ENCODE data around the gene TOMM22. TPM values are rescaled to one million over a fixed set of nuclear protein-coding genes. Genes with fewer than 3 reads are reported as not detected.

The TOMM22 gene
- total RNA-seq, 1 experiment from 2014 or later, result 130 TPM

DNA sequence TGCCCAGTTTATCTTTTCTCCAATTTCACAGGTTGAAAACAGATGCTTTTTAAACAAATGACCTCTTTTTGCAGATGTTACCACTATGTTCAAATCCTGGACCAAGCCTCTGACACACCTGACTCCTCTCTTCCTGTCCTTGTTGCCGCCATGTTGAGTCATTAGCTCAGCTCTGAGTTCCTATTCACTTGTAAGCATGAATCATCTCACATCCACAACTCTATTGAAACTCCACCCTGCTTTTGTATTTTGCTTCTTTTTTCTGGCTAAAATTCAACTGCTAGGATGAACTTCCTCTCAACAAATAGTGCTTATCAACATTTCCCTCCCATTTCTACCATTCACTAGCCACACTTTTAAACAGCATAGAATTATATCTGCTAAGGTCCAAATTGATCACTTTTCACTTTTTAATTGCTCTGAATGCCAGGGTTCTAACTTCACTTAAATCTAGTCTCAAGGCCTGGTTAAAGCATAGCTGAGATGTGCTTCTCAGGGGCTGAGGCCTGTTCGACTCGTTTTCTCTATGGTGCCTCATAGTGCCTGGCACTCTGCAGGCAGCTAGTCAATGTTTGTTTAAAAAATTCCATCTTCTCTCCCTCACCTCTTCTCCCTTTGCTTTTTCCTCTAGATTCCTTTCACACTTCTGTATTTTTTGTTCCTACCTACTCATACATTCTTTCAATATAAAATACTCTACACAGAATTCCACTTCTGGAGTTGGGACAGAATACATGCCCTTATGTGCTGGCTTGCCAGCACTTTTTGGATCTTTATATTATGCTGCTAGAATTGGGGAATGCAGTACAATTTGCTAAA is 15.1 kb downstream of the TOMM22 start:
- peak; percentile 90 for DNase-seq (ENCODE audit: low read depth)

DNA sequence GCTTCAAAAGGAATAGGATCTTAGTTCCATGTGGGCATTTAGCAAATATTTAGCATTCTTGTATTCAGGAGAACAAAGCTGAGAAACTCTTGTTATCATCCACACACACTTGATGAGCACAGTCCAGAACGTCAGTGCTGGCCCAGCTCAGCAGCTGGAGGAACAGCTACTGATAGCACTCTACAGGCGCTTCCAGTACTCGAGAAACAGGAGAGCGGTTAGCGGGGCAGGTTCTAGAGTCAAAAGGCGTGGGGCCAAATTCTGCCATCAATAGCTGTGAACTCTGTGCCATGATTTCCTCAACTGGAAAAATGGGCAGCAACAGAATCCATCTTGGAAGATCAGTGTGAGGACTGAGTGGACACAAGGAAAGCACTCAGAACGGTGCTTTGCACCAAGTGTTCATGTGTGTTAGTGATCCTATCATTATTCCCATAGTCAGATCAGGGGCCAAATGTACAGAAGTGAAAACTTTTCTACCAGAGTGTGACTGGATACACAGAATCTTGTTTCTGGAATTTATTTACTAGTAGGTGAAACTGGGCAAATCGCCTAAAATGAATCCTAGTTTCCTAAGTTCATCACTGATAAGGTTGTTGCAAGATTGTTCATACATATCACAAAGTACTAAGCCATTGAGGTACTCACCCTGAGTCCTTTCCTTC is 15.8 kb downstream of the TOMM22 start:
- no peak for DNase-seq (ENCODE audit: low read depth)

DNA sequence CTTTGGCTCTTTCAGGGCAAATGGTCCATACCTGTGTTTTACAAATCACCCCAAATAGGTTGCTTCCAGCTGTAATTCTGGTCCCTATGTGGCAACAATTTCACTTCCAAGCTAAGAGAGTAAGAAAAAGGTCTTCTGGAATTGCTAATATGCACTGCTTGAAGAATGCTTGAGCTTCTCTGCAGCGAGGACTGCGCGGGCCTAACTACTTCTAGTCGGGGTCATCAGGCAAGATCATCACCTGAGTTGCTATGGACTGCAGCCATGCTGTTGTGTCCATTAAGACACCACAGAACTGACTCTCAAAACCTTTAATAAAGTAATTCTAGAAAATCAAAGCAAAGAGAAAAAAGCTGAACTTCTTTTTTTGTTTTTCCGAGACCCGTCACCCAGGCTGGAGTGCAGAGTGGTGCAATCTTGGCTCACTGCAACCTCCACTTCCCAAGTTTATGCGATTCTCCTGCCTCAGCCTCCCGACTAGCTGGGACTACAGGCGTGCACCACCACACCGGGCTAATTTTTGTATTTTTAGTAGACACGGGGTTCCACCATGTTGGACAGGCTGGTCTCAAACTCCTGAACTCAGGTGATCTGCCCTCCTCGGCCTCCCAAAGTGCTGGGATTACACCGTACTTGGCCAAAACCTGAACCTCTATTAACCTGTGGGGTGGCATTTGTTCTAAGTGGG is 16.8 kb downstream of the TOMM22 start:
- no peak for DNase-seq (ENCODE audit: low read depth)

DNA sequence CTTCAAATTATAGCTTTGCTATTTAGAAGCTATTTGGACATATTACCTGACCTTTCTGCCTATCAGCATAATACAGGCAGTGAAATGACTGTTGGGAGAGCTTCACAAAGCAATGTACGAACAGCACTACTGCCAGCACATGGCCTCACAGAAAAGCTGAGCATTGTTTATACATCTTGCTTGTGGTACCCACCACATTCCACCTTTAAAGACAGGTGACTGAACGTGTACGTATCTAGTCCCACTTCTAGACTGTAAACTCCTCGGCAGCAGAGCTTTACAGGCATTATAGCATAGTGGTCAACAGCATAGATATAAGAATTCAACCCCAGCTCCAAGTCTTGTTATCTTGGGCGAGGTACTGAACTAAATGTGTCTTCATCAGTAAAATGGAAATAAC is 17.4 kb downstream of the TOMM22 start:
- no peak for DNase-seq (ENCODE audit: low read depth)

DNA sequence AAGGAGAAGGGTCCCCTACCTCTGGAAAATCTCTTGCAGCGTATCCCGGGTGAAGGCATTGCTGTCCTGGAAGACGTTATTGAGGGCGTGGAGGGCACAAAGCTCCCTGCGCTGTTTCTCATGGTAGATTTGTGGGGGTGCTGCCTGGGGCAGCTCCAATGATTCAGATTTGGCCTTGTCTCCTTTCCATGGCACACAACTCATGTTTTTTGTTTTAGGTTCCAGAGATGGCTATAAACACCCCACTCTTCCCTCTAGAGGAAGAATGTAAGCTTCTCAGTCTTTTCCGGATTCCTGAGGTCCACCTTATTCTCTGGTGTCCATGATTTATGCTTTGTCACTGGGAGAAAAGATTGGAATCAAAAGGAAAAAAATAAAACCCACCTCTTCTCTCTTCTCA is 18.0 kb downstream of the TOMM22 start:
- DNase-seq (ENCODE audit: low read depth), result peak; percentile 33

DNA sequence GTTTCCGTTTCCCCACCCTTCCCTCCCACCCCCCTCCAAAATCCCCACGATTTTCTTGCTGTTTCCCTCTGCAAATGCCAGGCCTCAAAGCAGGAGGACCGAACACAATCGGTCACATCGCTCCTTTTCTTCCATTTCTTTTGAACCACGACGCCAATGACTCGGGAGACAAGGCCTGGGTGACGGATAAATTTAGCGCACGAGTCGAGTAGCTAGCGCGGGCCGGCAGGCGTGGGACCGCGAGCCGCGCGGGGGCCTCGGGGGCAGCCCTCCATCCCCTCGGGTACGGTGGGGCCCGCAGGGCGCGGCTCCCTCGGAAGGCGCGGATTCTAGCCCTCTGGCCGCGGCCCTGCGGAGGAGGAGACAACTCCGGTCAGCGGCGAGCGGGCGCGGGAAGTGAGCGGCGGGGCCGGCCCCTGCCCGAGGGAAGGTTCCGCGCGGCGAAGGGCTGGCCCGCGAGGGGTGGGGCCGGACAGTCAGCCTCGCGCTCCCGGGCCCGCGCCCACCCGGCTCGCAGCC is 18.6 kb downstream of the TOMM22 start:
- no peak for DNase-seq (ENCODE audit: low read depth)

DNA sequence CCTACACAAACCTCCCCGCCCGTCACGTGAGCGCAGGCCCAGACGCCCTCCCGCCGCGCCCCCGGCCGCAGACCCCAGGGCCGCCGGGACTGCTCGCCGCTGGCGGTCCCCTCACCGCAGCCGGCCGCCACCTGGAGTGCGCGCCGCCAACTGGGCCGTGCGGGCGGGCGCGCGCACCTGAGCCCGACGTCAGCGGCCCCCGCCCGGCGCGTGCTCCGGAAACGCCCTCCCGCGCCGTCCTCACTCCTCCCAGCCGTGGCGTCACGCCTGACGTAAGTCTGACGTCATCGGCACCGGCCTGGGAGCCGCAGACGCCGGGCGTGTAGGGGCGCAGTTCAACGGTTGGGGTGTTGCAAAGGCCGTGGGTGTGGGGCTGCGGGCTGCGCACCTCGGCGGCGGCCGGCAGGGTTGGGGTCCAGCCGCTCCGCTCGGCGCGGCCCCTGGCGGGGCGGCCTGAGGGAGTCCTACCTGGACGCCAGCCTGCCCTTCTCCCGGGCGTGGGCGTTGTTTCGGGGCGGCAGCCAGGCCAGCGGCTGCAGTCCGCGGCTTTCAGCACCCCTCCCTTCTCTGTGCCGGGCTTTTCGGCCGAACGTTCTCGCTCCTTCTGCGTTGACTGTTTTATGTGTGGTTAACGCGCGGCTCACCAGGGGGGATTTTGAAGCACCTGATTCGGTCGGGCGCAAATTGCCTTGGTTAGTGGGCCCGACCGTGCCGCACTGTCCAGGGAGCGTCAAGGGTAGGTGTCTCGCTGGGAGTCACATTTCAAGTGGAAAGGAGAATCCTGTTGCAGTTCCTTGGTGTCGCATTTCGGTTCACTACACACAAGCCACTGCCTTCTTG is 19.3 kb downstream of the TOMM22 start, which contains the start of gene JOSD1:
Gene JOSD1, minus strand, starts transcription at position 155 of the 840 bp plus-strand sequence. CDS start 956 bp downstream, outside the sequence.
- DNase-seq (ENCODE audit: low read depth), result peak; percentile 87

DNA sequence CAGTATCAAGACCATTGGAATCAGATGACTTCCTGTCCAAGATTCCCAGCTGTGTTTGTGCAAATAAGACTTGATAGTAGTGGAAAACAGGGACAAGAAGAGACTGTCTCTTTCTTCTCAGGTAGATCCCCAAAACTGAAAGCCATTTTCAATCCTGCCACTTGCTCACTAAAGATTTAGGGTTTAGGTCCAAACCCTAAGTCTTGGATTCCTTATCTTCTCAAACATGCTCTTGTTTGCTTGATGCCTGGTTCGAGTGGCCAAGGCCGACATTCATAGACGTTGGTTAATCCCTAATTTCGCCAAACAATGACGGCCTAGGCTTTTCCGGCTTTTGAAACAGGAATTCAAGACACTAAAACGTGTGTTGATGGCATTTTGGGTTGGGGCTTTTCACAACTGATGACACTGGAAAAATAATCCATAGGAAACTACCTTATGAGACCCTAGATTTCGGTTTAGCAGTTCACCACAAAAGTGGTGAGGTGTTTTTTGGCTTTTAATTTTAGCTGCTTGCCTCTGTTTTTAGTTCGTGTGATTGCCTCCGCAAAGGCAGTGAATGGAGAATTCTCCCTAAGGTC is 23.0 kb downstream of the TOMM22 start:
- no peak for DNase-seq (ENCODE audit: low read depth)

DNA sequence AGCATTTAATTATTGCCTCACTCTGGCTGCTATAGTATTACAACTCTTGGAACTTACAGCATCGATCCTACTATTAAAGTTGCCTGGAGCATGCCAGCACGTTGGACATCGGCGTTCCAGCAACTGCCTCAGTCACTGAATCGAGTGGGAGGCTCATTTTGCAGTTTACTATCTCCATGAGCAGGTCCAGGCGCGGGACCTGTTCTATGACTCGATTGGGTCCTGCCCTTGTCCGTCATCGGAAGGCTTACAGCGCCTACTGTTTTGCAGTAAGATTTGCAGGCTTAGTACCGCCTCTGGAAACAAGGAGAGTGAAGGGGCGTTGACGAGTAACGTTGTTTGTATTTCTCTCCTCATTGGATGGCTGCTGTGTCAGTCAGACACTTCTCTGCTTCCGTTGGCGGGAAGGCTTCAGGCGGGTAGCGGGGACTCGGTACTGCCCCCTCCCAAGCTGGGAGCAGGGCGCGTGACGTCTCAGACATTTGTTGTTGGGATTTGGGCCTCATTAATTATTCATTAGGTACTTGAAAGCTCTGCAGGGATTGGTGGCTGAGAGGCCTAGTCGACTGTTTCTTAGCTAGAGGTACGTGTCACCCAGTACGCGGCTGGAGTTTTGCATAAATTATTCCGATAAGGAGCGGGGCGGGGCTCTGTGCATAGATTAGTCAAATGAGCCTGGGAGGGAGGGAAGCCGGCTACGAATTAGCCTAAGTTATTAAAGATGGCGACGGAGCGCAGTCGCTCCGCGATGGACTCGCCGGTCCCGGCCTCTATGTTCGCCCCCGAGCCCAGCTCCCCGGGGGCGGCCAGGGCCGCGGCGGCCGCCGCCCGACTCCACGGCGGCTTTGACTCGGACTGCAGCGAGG is 23.7 kb downstream of the TOMM22 start, which contains the start of gene GTPBP1:
Gene GTPBP1, plus strand, starts transcription at position 710 of the 866 bp plus-strand sequence. Its CDS starts 12 bp downstream, at position 722.
- DNase-seq (ENCODE audit: low read depth), result peak; percentile 100

DNA sequence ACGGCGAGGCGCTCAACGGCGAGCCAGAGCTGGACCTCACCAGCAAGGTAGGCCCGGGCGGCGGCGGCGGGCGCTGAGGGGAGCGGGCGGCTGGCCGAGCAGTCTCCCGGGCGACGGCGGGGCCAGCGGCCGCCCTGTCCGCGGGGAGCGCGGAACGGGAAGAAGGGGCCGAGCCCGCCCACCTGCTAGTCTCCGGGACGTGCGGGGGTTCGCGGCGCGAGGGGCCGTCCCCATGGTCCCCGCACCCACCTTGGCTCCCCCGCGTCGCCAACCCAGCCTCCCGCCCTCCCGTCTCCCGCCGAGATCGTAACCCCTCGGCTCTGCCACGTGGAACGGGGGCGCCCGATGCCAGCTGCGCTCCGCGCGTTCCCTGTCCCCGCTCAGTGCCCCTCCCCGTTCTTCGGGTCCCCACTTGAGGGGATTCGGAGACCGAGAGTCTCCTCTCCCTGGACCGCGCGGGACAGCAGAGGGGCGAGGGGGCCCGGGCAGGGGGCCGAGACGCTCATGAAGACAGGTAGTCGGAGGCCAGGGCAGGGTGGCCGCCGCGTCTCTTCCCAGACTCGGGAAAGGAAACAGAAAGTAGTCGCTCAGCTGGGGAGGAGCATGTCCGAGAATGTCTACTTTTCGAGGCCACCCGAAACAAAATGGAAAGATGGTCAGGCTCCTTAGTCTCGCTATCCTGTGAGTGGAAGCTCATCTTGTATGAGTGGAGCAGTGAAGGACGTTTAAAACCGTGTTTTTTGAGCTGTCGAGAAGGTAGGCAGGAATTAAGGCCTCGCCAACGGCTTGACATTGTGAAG is 24.5 kb downstream of the TOMM22 start:
- DNase-seq (ENCODE audit: low read depth), result no peak

DNA sequence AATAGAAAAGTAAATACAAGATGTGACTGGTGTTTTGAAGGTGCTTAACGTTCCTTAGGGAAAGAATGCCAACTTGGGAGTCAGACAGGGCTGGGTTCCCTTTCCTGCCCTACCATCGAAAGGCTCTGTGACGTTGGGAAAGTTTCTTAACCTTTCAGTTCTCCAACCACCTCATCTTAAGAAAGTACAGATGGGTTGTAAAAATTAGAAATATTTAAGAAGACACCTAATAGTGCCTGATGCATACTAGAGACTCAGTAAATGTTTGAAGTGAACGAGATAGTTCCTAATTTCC is 25.1 kb downstream of the TOMM22 start:
- no peak for DNase-seq (ENCODE audit: low read depth)

DNA sequence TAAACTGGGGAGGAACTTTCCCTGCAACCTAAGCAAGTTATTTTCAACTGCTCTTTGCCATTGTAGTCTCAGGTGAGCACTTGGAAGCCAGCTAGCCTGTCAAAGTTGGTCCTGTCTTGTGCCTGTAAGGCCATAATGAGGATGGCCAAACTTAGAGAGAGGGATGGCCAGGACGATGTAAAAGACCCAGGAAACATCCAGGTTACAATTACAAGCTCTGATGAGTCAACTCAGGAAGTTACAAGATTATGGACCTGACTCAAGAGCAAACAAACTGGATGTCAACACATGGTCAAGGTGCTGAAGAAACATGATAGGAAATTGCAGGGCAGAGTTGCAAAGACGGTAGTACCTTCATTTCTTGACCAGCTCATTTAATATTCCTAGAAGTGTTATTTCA is 25.6 kb downstream of the TOMM22 start:
- DNase-seq (ENCODE audit: low read depth), result peak; percentile 69

DNA sequence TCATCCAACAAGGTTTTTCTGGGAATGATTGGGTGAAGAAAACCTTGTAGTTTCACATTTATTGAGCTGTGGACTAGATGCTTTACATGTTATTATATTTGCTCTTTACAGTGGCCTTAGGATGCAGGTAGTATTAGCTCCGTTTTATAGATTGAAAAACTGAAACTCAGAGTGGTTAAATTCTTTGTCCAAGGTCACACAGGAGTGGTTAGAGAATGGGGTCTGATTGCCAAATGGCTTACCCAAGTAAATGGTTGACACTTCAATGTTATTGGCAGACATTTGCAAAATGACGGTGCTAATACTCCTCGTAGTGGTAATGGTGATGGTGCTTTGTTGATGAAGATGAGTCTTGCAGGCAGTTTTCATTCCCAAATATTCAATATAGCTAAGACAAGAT is 26.2 kb downstream of the TOMM22 start:
- DNase-seq (ENCODE audit: low read depth), result no peak

DNA sequence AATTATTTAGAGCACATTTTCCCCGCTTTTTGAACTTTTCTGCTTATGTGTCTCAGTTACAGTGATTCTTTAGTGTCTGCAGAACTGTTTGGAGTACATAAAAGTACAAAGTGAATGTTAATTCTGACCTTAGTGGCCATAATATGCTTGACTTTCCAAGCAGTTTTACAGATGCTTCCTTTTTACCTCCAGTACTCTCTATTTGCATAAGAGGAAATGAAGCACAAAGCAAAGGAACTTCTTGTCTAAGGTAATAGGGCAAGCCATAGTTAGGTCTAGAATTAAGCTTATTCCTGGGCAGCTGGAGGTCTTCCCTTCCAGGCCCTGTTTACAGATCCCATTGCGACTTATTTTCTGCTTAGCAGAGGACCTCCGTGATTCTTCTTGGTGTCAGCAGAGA is 27.5 kb downstream of the TOMM22 start:
- DNase-seq (ENCODE audit: low read depth), result no peak

DNA sequence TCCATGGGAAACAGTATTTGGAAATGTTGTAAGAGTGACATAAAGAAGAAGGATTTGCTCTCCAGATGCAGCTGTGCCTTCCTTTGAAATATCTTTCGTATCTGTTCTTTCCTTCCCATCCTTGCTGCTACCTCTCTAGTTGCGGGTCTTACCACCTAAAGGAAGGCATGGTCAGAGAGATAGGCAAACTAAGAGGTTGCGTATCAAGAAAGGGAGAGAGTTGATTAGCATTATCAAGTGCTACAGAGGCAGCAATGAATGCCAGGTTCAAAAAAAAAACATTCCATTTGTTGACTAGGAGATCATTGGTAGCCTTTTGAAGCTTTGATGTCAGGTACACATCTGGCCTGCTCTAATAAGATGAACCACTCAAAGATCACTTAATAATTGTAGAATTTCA is 28.6 kb downstream of the TOMM22 start:
- DNase-seq (ENCODE audit: low read depth), result no peak

DNA sequence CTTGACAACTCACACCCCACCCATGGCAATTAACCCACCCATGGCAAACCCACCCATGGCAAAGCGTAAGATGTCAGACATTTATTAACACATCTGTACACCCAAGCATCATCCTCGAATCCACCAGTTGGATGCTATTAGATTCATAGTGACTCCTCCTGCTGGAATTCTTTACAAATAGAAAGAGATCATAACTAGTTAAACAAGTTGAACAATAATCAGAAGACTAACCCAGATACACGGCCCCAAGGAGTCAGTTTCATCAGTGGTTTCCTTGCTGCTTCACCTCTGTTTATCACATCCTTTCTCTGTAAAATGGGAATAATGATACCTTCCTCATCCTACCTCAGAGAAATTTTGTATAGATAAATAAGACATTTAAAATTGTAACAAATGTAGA is 29.1 kb downstream of the TOMM22 start:
- DNase-seq (ENCODE audit: low read depth), result no peak

DNA sequence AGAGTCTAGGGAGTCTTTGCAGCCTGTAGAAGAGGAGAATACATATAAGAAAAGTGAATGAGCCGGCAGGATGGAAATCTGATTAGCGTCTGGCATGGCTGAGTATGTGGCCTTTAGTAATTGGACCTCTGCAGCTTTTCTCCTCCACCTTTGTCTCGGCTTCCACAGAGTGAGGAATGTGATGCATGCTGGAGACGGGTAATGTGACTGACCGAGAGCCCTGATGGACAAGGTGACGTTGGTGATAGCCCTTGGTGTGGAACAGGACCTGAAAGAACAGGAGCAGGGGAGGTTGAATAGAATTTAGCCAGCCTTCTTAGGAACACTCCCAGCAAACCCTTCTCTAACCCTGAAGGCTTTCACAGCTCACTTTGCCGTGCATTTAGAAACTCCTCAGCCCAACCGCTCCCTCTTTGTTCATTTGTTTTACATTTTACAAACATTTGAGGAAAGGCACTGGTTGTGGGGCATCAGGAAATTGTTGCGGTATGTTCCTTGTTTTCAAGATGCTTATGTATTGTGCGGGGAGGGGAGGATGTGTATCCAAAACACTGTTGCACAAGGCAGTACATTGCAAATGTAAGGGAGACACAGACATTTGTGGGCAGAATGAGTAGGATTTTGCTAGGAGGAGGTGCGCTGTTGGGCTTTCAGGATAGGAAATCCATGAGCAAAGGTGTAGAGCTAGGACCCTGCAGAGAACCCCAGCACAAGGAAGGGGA is 30.9 kb downstream of the TOMM22 start:
- no peak for DNase-seq (ENCODE audit: low read depth)

DNA sequence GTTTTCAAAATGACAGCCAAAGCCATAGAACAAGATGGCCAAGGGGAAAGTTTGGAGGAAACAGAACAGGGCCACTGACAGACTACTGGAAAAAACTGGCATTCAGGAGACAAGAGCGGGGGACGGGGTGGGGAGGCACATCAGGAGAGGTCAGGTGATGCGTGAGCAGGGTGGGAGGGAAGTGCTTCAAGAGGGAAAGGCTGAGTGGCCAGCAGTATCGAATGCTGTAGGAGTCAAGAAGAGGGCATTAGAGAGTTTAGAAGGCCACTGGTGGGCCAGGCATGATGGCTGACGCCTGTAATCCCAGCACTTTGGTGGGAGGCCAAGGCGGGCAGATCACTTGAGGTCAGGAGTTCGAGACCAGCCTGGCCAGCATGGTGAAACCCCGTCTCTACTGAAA is 32.2 kb downstream of the TOMM22 start:
- DNase-seq (ENCODE audit: low read depth), result no peak

Measured in HT1080 (cell line).